Uterus (tissue), 2 donors: ENCODE results near the gene RTN4RL2.

Experiments used
- CTCF ChIP-seq, 4 experiments: fragments of 200-600 bp in 2 of 4; fragments of 450-650 bp in 2 of 4; sonication (generic) in 2 of 4; IDR thresholded peaks; one replicate each; pipeline ENCODE4 v1.5.1; 2016 to 2019; ENCODE audit warnings: antibody characterized with exemption in 4 of 4, mild to moderate bottlenecking in 2 of 4, moderate library complexity in 1 of 4
- POLR2A ChIP-seq, 2 donors: fragments of 450-650 bp; IDR thresholded peaks; one replicate each; pipeline ENCODE4 v1.6.1; 2016; ENCODE audit warnings: antibody characterized with exemption in 2 of 2, mild to moderate bottlenecking in 1 of 2, moderate library complexity in 1 of 2

- TF ChIP-seq CTCF (IDR thresholded peaks at IDR 0.05) (peak; percentile 97 to 100 (median 97)), POLR2A (IDR thresholded peaks at IDR 0.05) (no peak)
Measured at GRCh38 chr11:57456960-57457642, 3.2 kb upstream of the RTN4RL2 start.
